NCI-H2196 (cell line): ENCODE measurements around the gene DCAKD.

ENCODE experiments used
- DNase-seq: peaks from one replicate; lab custom pipeline; 2025; ENCODE audit not compliant: unreplicated experiment; lab: John Stamatoyannopoulos, UW

Gene DCAKD, protein sequence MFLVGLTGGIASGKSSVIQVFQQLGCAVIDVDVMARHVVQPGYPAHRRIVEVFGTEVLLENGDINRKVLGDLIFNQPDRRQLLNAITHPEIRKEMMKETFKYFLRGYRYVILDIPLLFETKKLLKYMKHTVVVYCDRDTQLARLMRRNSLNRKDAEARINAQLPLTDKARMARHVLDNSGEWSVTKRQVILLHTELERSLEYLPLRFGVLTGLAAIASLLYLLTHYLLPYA

DNA sequence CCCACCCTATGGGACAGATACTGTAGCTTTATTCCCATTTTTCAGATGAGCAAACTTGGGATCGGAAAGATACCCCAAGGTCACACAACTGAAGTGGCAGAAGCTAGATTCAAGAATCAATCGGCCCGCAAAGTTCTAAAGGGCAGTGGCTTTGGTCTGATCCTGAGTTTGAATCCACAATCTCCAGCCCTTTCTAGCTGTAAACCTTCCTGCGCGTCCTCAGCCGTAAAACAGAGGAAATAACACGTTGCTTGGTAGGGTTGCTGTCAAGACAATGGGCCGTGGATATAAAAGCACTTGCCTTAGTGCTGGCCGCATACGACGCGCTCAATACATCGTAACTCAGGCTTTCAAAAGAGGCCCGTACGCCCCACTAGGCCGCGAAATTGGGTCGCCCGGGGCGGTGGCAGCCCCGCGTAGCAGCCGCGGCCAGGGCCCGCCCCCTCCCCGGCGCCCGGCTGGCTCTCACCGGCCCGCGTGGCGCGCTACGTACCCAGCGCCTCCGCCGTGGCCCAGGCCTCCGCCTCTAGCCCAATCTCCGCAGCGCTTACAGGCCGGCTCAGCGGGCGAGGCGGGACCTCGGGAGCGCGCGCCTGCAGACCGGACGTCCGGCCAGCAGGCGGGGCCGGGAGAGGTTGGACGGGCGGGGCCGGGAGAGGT, at the start of gene DCAKD:
TSS of gene DCAKD (minus strand) at position 573 of the 660 bp plus-strand sequence. CDS start 16,747 bp downstream, outside the sequence.
- DNase-seq = peak; percentile 96

DNA sequence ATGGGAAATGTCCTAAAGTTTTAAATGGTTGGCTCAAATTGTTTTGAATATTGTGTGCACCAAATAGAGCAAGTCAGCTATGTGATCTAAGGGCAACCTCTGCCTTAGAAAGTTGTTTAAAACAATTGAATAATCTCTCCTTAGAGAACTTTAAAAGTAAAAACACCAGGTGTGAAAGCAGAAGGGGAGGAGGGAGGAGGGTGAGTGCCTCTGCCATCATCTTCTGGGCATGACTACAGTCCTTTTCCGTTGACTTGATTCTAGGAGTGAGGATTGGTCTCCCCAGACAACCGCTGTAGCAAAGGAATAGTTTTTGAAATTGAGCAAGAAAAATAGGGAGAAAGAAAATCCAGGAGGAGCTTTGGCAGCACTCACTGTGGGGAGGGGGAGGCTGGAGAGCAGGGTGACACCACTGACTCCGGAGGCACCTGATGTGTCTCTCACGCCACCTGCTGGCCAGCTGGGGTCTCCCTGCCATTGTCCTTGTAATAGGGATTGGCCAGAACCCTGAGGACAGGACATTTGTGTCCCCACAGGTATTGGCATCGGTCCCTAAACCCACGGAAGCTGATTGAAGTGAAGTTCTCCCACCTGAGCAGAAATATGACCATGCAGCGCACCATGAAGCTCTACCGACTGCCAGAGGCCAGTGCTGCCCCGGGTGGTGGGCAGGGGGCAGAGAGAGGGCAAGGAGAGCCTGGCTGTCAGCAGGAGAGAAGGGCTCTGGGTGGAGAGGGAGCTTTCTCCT, 47.6 kb upstream of the DCAKD start:
- peak; percentile 92 for DNase-seq

DNA sequence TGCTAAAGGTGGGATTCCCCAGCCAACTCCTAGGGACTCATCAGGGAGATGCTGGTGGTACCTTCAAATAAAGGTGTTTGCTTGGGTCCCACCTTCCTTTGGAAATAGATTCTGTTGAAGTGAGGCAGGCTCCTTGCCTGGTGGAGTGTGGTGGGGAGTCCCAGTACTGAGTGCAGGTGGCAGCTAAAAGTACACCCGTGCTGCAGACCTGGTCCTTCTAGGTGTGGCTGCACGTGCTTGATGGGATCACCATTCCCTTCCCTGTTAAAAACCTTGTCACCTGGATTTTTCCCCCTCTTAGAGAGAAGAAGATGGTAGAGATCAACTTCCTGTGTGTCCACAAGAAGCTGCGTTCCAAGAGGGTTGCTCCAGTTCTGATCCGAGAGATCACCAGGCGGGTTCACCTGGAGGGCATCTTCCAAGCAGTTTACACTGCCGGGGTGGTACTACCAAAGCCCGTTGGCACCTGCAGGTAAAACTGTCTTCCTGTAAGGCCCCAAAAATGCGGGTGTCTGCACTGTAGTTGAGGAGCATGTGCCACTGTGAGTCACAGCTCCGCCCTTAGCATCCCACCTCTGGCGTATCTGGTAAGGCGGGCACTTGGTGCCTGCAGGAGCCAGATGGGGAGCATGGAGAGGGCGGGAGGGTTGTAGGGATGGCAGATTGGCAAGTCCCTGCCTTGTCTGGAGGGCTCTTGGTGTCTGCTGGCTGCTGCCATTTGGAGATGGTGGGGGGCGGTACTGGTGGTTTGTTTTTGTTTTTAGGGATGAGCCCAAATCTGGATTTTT, 46.8 kb upstream of the DCAKD start:
- no peak for DNase-seq

DNA sequence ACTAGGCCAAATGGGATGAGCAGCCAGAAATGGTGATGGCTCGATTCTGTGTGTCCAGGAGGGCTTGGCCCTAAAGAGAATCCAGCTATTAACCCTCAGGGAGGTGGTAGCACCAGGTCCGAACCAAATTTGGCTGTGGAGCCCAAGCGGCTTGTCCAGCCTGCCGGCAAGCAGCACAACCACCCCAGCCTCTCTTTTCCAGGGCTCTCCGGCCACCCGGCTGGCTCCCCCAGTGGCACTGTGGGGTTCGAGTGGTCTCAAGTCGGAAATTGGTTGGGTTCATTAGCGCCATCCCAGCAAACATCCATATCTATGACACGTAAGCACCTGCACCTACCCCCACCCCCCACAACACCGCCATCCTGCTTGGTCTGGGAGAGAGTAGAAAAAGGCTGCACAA, 45.5 kb upstream of the DCAKD start:
- no peak for DNase-seq

DNA sequence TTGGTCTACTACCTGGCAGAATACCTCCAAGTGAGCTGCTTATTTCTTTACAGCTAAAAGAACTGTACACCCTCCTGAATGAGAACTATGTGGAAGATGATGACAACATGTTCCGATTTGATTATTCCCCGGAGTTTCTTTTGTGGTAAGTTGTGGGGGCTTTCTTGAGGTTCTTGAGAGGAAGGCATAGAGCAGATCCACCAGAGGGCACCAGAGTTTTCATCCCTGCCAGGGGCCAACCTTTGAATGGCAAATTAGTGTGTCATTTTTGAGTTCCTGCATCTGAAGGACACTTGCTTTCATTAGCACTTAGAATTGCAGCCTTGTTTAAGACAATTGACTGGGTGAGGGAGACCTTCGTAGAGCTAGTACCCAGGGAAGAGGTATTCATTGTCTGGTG, 44.7 kb upstream of the DCAKD start:
- DNase-seq = peak; percentile 32

DNA sequence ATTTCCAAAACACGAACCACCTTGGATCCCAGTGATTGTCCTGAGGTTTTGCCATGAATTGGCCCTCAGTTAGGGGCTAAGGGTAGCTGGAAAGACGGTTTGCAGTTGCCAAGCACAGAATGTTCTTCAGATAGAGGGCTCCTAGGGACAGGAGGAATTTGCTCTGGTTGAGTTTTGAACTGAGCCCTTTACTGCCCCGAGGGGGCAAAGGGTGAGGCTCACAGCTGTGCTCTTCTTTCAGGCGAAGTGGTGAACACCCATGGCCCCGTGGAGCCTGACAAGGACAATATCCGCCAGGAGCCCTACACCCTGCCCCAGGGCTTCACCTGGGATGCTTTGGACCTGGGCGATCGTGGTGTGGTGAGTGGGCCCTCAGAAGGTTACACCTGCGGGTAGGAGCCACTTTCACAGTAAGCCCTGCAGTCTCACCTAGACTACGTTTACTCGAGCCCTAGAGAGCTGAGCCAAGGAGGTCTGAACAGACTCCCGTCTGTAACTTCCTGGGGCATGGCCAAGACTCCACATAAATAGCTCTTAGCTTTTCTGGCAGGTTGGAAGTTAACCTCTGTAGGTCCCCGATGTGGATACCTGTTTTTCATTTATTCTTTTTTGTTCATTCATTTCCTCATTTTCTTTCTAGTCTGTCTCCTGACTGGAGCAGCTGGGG, 42.1 kb upstream of the DCAKD start:
- DNase-seq = peak; percentile 44

DNA sequence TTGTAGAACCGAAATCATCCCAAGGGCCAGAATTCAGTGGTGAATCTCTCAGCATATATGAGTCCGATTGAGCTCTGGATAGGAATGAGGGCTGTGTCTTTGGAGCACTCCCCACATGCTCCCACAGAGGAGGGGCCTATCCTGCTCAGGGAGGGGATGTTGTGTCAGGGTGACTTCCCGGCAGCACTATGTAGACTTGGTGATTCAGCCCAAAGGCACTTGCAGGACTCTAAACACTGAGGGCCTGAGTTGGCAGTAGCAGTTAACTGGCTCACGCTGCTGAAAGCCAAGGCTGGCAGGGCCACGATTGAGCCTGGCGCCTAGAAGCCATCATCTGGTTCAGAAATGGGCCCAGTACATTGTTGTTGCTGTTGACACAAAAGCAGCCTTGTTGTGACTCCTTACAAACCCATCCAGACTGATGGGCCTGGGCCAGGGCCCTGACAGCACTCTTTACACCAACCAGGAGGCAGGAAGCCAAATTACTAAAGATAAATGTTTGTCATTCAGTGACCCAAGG, 41.5 kb upstream of the DCAKD start:
- DNase-seq = peak; percentile 86

DNA sequence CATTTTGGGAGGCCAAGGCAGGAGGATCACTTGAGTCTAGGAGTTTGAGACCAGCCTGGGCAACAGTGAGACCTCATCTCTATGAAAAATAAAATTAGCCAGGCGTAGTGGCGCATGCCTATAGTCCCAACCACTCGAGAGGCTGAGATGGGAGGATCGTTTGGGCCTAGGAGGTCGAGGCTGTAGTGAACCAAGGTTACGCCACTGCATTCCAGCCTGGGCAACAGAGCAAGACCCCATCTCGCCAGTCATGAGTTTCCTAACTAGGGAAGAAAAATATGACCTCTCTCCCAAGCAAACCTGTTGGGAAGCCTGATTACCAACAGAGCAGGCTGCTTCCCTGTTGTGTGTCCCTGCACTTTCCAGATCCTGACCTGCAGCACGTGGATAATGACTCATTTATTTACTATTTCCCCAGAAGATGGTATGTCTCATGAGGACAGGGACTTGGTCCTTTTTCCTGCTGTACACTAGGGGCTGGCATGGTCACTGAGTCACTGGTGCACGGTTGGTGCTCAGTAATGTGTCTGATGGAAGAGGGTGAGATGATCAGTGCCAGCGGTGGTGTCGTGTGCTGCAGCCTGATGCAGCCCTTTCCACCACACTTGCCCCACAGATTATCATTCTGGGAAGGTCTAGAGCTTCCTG, 40.5 kb upstream of the DCAKD start:
- no peak for DNase-seq

DNA sequence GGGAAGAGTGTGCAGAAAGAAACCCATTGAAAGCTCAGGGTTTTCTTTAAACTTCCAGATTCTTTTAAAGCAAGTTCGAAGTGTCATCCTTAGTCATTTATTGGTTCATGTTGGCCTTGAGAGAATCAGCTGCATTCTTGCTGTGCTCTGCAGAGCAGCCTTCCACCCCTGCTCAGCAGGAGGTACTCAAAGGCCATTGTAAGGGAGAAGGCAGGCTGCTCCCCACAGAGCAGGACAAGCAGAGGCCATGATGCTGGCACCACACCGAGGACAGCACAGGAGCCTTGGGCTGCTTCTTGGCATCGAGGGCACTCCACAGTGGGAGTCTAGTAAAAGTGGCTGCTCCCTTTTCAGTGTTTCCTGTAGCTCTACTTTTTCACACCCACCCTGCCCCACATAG, 39.3 kb upstream of the DCAKD start:
- DNase-seq = no peak

DNA sequence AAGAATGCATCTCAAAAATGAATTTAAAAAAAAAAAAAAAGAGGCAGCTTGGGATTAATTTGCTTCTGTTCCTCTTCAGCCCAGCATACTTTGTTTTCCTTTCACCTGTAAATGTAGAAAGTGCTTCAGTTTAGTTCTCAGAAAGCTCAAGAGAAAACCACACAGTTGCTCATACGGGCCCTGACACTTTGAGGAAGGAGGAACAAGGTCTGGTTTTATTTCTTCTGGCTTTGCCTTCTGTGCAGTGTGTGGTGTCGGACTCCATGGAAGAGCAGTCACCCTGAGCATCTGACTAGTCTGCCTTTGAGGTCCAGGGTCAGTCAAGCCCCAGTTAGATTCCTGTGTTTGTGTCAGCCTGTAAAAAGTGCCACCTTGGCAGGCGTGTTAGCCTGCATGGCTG, 37.3 kb upstream of the DCAKD start:
- no peak for DNase-seq

DNA sequence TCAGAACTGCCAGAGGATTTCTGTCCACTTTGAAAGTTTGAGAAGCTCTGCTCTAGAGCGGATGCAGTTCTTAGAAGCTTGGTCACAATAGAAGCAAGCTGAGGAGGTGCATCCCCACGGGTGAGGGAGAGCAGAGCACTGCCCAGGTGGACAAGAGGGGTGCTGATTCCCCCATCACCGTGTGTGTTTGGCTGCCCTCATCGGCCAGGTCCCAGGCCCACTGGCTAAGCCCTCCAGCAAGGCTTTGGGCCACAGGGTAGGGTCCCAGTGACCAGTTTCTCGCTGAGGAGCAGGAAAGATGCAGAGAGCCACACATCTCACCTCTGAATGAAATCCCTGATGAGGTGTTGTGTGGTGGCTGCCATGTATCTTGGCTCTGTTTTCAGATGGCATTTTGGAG, 36.5 kb upstream of the DCAKD start:
- no peak for DNase-seq

DNA sequence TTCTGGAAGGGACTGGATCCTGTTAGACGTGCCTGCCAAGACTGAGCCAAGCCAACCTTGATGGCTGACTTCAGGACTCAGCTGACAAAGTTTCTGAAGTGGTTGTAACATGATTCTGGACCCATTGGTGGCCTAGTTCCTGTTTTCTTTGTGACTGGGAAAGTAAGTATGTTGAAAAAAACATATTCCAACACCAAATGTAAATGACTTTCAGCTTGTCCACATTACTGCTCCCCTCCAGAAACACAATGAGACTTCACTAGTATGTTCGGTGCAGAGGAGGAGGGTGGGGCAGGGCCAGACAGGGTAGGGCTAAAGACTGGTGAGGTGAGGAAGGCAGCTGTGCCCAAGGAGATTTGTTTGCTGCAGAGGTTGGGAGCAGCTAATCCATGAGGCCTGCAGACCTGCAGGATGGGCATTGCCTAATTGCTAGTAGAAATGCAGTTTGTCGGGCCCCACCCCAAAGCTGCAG, 36.1 kb upstream of the DCAKD start:
- DNase-seq = peak; percentile 56

DNA sequence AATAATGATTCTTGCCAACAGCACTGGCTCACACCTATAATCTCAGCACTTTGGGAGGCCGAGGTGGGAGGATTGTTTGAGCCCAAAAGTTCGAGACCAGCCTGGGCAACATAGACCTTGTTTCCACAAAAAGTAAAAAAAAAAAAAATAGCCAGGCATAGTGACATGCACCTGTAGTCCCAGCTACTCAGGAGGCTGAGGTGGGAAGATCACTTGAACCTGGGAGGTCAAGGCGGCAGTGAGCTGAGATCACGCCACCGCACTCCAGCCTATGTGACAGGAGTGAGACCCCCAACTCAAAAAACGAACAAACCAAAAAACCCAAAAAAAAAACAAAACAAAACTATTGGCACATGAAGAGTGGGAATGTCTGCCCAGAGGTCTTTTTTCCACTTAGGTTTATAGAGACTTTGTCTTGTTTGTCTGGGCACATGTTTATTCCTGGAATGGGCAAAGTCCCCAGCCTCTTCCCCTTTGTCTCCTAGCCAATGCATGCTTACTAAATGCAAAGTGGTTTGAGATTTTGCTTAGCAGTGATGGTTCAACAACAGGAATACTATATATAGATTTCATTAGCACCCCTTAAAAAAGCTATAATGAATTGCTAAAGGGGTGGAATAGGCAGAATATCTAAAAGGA, 35.6 kb upstream of the DCAKD start:
- peak; percentile 56 for DNase-seq

DNA sequence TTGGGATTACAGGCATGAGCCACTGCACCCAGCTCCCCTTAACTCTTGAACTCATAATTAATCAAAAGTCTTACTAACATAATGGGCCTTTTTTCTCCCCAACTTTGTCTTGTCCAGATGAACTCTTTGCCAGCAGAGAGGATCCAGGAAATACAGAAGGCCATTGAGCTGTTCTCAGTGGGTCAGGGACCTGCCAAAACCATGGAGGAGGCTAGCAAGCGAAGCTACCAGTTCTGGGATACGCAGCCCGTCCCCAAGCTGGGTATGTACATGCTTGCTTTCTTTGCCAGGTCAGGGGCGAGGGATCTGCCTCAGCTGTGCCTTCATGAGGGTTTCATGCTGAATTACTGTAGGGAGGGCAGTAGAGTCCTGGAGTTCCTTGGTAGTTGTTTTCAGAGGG, 35.0 kb upstream of the DCAKD start:
- DNase-seq = no peak

DNA sequence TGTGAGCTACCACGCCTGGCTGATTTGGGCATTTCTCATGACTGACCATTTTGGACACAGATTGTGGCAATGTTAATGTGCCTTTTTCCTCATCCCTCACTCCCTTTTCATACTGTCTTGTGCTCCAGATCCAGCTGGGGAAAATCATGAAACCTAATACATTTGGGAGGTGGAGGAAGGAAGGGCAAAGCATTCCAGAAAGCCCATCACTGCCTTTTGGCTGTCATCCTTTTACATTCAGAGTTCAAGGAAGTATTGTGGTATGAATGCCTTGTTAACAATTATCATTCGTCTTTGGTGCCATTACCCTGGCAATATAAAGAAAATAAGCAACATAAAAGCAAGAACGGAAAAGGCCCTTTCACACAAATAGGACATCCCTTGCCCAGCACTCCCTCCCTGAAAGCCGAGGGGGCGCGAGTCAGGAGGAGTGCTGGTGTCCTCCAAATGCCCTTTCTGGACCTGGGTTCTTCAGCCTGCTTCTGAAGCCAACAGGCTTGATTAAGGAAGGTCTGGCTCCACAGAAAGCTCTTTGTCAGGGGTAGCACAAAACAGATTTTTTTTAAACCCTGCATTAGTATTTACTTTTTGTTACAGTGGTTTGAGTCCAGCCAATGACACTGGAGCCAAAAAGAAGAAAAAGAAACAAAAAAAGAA, 29.7 kb upstream of the DCAKD start:
- no peak for DNase-seq

DNA sequence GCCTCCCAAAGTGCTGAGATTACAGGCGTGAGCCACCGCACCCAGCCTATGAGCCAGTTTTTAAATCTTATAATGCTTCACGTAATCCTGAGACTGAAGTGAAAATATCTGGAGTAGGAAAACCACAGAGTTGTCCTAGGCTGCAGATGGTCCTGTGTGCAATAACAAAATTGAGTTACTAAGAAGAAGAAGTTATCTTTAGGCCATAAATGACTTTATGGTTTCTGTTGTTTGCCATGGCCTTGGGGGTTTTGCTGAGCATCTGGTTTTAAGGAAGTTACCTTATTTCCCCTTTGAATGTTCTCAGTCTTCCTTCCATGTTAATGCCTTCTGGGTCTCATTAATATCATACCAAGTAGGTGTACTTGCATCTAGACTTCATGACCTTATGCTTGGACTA, 26.2 kb upstream of the DCAKD start:
- DNase-seq = no peak

DNA sequence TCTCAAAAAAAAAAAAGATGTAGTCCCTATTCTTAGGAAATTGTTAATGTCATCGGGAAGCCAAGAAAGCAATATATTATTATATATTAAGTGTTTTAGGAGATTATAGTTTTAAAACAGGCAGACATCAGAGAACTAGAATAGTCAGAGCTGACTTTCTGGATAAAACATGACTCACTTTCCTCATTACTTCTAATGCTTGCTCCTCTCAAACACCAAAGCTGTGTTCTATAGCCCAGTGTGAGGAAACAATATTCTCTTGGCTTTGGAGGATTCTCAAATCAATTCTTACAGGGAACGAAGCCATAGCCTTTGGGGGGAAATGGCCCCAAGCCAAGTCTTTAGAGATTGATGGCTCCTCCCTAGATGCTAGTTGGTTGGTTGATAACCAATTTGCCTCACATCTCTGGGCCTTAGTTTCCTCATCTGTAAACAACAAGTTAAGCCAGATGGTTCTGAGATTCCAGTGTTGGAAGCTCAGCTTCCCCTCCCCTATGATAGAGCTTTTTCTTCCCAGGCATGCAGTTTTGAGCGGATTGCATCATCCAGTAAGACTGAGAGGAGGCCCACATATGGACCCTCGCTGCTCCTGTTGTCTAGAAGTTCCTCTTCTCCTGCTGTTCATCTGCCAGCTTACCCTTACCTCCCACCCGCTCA, 22.1 kb upstream of the DCAKD start:
- no peak for DNase-seq

DNA sequence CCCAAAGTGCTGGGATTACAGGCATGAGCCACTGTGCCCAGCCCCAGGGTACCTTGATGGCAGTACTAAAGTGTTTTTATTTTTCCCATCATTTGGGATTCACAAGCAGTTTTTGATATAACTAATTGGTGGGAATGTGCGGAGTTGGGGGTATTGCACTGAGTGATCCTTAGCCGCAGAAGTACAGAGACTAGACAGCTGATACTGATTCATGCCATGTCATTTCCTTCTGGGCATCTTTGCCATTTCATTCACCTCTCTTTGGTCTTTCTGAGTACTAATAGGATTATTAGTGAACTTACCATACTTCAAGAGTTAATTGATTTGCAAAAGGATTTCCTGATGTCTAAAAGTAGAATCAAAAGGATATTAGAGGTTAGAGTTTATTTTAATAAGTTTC, 19.4 kb upstream of the DCAKD start:
- no peak for DNase-seq

DNA sequence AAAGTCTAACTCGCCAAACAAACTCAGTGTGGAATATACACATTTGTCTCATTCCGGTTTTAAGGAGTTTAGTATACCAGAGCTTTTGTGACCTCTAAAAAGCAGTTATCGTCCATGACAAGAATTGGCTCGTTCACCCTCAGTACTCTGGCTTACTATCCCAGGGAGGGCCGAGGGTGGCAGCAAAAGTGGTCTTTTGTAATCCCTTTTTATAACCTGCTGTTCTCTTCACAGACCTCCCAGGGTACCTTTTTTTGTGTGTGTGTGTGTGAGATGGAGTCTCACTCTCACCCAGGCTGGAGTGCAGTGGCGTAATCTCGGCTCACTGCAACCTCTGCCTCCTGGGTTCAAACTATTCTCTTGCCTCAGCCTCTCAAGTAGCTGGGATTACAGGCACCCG, 18.6 kb upstream of the DCAKD start:
- no peak for DNase-seq
